Measurements from ENCODE around the gene MRPS12. TPM values are rescaled to one million over a fixed set of nuclear protein-coding genes. Genes with fewer than 3 reads are reported as not detected.

Gene MRPS12
- total RNA-seq, 1 experiment from 2014 or later, result 81.3 TPM

DNA sequence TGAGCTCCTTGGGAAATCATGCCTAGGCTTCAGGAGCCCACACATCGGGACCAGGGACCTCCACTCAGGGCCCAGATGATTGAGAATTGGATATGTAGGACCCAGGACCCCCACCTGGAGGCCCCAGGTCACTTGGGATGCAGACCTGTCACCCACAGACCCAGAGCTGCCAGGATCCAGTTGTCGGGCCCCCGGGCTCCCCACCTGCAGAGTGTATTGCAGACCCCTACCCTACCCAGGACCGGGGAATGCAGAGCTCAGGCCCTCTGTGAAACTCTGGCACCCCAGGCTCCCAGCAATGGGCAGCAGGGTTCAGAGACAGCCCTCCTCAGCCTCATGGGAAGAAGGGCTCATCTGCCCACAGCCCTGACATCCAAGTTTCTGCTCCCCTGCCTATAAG lies 25.1 kb upstream of the MRPS12 start:
- Histone ChIP-seq H2BK120ac (ENCODE audit: low read depth, low read length, poor library complexity, severe bottlenecking) (no peak overlapping the region), H3K4ac (ENCODE audit: low read depth, low read length) (no peak overlapping the region), H2BK5ac (ENCODE audit: insufficient read length, low read length) (no peak overlapping the region), H3K9ac (ENCODE audit: extremely low read depth, insufficient read length, low read length) (no peak overlapping the region), H3K27me3 (ENCODE audit: insufficient read depth, low read length) (no peaks in the 10 kb centered on the region), H3K23ac (ENCODE audit: insufficient read length, low read depth, low read length) (no peak overlapping the region), H2AFZ (ENCODE audit: low read length) (no peak overlapping the region), H4K20me1 (ENCODE audit: control insufficient read depth, insufficient read depth, insufficient read length) (no peaks in the 10 kb centered on the region), H4K91ac (ENCODE audit: insufficient read length, low read depth, low read length) (no peak overlapping the region), H2BK12ac (ENCODE audit: insufficient read length, low read depth, low read length) (no peak overlapping the region), H3K27ac (ENCODE audit: insufficient read length, low read depth, low read length) (no peak overlapping the region), H3K79me2 (ENCODE audit: insufficient read depth, low read length) (no peaks in the 10 kb centered on the region), H3T11ph (ENCODE audit: low read length) (no peak overlapping the region), H3K23me2 (ENCODE audit: insufficient read length, low read depth, low read length, poor library complexity, severe bottlenecking) (no peaks in the 10 kb centered on the region), H3K18ac (ENCODE audit: insufficient read length, low read depth, low read length) (no peak overlapping the region), H2AK5ac (ENCODE audit: insufficient read length, low read length) (no peak overlapping the region), H3K4me1 (ENCODE audit: insufficient read depth, low read length) (no peaks in the 10 kb centered on the region; the same call in 1 of the 2 replicates), H4K5ac (ENCODE audit: insufficient read length, low read depth, low read length) (no peak overlapping the region), H3K14ac (ENCODE audit: insufficient read depth, low read length) (no peak overlapping the region), H3K79me1 (ENCODE audit: insufficient read depth, low read depth, low read length, poor library complexity, severe bottlenecking) (no peaks in the 10 kb centered on the region), H2BK20ac (ENCODE audit: low read depth, low read length, poor library complexity, severe bottlenecking) (no peak overlapping the region), H3K9me3 (ENCODE audit: control insufficient read depth, low read depth, low read length) (no peaks in the 10 kb centered on the region), H2BK15ac (ENCODE audit: low read depth, low read length) (no peak overlapping the region), H4K8ac (replicated peaks; ENCODE audit: insufficient read length, low read depth, low read length) (no peak overlapping the region), H3K4me2 (ENCODE audit: insufficient read depth, insufficient read length, low read length) (no peak overlapping the region), H3K56ac (ENCODE audit: insufficient read length, low read depth, low read length) (no peak overlapping the region)
- H3K9me3 Mint-ChIP-seq, result peaks cover 0 to 3% of the 10 kb centered on the region in 2 experiments; a peak in 1 of 5 replicates
- TF ChIP-seq, protein P1, sequence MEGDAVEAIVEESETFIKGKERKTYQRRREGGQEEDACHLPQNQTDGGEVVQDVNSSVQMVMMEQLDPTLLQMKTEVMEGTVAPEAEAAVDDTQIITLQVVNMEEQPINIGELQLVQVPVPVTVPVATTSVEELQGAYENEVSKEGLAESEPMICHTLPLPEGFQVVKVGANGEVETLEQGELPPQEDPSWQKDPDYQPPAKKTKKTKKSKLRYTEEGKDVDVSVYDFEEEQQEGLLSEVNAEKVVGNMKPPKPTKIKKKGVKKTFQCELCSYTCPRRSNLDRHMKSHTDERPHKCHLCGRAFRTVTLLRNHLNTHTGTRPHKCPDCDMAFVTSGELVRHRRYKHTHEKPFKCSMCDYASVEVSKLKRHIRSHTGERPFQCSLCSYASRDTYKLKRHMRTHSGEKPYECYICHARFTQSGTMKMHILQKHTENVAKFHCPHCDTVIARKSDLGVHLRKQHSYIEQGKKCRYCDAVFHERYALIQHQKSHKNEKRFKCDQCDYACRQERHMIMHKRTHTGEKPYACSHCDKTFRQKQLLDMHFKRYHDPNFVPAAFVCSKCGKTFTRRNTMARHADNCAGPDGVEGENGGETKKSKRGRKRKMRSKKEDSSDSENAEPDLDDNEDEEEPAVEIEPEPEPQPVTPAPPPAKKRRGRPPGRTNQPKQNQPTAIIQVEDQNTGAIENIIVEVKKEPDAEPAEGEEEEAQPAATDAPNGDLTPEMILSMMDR (conservative IDR thresholded peaks at IDR 0.05), result no peak
- no peaks in the 10 kb centered on the region; the same call in none of the 2 replicates for H3K27me3 Mint-ChIP-seq (ENCODE audit: low read depth)
- peaks cover 7 to 9% of the 10 kb centered on the region in 2 experiments for H3K4me1 Mint-ChIP-seq
- no peak overlapping the region for H3K4me3 Mint-ChIP-seq
- WGBS (ENCODE audit: extremely low coverage, insufficient read length, low lambda C conversion rate), result no CpG with 5 or more reads among the region's 4 CpGs
- H3K27ac Mint-ChIP-seq, result 0 out of 7 replicates have a peak overlapping the region, but pooled peaks of 1 of the 3 experiments have one; percentile 39
- no peak for DNase-seq
- peaks cover 13 to 37% (median 28%) of the 10 kb centered on the region in 3 experiments; a peak in 6 of 7 replicates for H3K36me3 Mint-ChIP-seq (ENCODE audit: insufficient read depth in 1 of 3, low read depth in 3 of 3)

Measured in H9 (cell line).